ENCODE data around the gene PRL. TPM values are rescaled to one million over a fixed set of nuclear protein-coding genes. Genes with fewer than 3 reads are reported as not detected.
A peak's percentile ranks its signal among the peaks of the same experiment; 100 is the strongest.

The PRL gene
- under 1 TPM in 1 of 4 donors, not detected in 3; 0.10 TPM for polyA plus RNA-seq (ENCODE audit: insufficient read length in 4 of 4)

DNA sequence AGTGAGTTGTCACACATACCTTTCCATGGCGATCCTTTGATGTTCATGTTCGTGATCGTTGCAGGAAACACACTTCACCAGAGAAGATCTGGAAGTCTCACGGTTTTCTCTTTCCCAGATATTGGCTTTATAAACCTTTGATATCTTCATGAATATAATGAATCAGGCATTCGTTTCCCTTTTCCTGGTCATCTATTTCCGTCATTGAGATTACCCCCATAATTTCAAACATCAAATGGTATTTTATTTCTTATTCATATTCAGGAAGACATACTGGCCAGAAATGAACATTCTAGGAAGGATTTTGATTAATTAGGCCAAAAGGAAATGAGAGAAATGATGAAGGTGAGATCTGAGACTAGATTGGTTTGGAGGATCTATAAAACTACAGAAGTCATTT lies at the start of gene PRL:
Gene PRL, minus strand, starts transcription at position 101 of the 400 bp plus-strand sequence. Its CDS starts 54 bp downstream, at position 47.
- DNase-seq (ENCODE audit: low read depth in 4 of 4, low spot score in 3 of 4), result no peak

DNA sequence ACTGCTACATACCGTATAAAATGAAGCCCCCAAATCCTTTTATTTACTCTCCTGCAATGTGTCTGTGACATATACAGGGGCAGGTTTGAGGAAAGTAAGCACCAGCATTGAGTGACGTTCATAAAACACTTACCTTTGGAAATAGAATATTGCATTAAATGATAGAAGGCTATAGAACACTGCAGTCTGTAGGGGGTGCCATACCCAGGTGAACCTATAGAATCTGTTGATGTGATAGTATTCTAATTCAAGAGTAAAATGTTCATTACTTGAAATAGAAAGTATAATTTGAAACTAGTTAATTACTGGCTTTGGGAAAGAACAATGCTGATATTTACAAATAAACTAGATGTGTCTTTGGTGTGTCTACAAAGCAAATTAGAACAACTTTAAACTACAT lies 47.0 kb upstream of the PRL start:
- DNase-seq (ENCODE audit: low read depth in 4 of 4, low spot score in 3 of 4), result no peak

DNA sequence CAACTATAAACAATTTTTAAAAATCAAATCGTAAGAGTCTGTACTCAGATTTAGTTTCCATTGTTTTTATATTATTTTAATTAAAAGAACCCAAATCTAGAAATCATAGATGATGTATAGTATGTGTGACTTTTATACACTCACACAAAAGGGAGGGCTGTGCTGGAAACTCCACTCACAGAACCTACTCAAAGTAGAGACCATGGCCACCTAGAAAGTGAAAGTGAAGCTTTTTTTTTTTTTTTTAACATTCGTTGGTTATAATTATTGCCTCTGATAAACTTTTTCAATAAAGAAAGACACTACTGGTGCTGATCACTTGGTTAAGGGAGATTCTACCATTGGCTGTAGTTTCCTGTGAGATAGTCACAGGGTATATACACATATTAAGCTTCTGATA lies 37.9 kb upstream of the PRL start:
- DNase-seq (ENCODE audit: low read depth in 4 of 4, low spot score in 3 of 4), result no peak

DNA sequence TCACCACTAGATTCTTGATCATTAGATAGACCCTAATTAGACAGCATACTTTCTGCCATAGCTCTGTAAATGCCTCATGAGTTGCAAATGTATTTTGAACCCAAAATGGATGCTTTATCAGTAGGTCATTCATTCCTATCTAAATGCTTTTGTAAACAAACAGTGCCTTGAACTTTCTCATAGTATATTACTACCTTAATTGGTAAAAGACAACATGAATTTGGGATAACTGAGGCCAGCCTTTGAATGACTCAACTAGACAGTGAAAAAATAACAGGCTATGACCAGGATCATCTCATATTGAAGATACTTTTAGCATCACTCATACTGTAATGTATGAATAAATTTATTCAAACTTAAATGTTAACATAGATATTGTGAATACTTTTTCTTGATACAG lies 37.0 kb upstream of the PRL start:
- no peak for DNase-seq (ENCODE audit: low read depth in 4 of 4, low spot score in 3 of 4)

DNA sequence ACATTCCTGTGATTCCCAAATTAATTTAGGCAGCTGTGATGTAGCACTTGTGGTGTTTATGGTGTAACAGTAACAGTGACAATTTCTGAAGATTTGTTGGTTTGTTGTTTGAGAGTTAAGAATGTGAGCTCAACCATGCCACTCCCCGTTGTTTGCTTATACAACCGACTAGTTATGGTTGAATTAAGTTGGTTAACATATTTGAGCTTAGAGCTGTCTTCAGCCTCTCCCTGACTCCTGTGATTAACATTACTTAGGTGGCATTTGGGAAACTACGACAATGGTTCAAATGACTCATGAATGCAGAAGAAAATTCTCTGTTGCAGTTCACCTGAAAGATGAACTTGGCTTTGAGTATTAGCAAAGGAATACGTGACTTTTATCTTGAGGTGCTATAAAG lies 35.9 kb upstream of the PRL start:
- DNase-seq (ENCODE audit: low read depth in 4 of 4, low spot score in 3 of 4), result no peak

DNA sequence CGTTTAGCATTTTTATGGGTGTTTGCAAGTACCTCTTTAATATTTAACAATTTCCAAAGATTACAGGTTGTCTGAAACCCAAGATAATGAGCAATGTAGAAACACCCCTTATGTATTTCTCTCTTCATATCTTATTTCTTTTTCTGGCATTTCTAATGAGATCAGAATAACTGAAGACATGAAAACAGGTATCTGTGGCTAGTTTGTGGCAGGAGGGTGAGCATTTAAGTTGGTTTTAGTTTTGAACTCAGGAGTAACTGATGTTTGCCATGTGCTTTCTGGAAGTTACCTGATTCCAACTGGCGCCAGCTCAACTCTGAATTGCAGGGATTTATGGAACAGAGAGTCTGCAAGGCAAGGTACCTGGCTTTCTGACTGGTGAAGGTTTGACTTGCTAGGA lies 35.4 kb upstream of the PRL start:
- no peak for DNase-seq (ENCODE audit: low read depth in 4 of 4, low spot score in 3 of 4)

DNA sequence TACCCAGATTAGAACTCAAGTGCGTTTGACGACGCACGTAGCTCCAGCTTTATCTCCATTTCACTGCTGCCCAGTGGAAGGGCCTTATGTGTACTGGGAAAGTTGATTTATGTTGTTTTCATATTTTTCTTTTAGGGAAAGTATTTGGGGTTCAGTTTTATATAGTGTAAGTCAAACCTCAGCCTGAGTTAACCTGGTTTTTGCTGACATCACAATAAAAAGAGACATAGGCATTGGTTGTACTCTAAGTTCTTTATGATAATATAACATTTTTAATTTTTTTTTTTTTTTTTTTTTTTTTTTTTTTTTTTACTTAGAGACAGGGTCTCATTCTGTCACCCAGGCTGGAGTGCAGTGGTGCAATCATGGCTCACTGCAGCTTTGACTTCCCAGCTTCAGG lies 34.1 kb upstream of the PRL start:
- DNase-seq (ENCODE audit: low read depth in 4 of 4, low spot score in 3 of 4), result no peak

DNA sequence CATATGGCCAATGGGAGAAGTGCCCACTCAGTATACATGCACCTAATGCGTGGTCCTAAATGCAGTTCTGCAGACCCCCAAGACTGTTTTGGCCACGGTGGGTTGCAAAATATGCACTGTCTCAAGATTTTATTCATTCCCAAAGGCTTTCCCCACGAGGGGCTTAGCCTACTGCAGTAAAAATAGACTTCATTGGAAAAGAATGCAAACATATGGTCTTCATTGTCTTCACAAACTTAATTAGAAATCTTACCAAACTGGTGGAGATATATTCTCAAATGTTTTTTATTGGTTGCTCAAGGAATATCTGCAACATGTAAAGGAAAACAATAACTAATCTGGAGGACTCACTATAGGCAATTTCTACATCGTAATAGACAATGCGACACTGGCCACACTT lies 31.6 kb upstream of the PRL start:
- DNase-seq (ENCODE audit: low read depth in 4 of 4, low spot score in 3 of 4), result no peak

DNA sequence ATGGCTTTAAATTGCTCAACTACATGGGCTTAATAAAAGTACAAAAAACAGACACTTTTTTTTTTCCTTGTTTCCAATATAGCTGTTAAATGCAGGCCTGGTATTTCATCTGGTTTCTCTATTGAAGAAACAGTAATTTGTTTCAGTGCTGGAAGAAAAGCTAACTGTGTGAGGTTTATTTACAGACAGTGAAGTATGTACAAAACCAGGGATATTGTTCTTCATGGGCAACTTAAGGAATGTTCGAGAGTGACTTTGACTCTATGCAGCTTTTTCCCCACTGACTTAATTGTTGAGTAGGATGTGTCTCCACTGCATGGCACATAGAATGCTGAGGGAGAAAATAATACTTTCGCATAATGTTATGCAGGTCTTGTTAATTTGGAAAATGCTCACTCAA lies 31.0 kb upstream of the PRL start:
- DNase-seq (ENCODE audit: low read depth in 4 of 4, low spot score in 3 of 4), result no peak

DNA sequence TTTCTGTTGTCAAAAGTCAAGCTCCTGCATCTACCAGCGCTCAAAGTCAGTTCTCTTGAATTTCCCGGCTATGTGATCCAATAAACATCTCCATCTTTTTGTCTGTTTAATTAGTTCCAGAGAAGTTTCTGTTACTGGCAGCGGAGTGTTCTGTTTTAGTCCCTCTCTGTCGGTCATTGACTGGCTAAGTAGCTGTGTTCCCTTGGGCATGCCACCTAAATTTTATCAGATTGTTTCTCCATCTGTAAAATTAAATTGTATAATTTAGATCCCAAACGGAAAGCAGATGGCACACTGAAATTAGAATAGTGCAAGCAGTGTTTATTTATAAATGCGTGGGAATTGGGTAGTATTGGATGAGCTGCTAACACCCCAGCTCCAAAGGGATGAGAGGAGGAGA lies 29.7 kb upstream of the PRL start:
- DNase-seq (ENCODE audit: low read depth in 4 of 4, low spot score in 3 of 4), result no peak

DNA sequence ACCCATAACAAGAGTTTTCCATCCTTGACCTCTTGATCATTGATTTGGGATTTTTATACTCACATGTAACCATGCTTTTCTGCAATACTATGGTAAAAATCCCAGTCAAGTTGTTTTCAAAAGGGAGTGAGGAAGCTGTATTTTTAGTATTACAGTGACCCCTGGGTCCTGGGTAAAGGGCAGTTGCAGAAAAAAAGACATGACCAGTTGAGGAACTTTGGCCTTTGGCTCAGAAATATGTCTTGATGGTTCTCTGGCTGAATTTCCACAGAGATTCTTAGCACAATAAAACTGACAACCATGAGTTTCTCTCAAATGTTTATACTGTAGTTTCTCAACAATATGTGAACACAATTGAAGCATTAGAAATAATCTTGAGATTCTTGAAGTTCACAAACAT lies 28.6 kb upstream of the PRL start:
- no peak for DNase-seq (ENCODE audit: low read depth in 4 of 4, low spot score in 3 of 4)

DNA sequence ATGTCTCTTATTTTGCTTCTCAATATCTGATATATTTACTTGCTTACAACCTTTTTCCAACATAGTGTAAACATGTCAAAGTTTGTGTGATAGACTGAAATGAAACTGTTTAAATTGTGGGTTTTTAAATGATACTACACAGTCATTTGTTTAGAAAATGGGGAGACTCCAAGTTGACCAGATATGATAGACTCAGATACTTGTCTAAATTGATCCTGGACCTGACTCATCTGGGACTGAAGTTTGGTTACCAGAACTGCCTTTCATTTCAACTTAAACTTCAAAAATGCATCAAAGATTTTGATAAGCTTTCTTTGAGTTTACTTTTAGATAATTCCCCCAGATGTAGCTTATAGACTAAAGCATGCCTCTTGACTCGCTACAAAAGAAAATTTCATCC lies 27.0 kb upstream of the PRL start:
- DNase-seq (ENCODE audit: low read depth in 4 of 4, low spot score in 3 of 4), result no peak

DNA sequence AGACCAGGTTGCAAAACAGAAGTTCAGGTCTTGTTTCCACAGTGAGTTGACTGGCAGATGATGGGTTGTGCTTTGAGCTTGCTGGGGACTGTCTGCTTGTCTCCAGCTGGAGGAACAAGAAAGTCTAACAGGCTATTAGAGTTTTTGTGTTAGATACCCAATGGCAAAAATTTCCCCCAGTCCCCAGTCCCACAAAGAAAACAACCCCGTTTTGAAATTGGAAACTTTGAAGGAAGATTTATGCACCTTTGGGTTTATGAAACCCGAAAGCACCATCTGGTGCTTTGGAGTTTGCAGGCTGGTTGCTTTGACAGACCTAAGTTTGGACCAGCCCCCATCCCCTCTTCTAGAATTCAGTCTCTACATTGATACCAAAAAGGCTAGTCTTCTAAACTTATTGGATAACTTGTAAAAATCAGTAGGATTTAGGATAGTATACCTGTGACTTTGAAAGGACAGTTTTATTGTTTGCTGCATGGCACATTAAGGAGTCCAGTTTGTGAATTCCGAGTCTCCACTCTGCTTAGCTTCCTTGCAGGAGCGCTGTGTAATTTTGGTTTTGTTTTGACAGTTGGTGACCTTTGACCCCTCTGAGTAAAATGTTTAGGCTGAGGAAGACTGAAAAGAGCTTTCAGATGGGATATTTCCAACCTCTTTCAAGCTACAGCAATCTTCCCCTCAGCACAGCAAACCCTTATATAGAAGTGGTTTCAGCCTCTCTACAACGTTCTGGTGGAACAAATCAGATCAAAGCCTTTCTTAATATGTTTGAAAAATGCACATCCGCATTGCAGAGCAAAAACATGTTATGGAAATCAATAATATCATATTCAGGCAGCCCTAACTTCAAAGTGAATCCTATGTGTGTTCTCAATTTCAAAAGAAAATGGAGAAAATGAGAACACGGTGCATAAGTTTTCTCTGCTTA lies 25.5 kb upstream of the PRL start:
- DNase-seq (ENCODE audit: low read depth in 4 of 4, low spot score in 3 of 4), result peak in 3 of 4 donors; percentile 23 to 59 (median 38)

DNA sequence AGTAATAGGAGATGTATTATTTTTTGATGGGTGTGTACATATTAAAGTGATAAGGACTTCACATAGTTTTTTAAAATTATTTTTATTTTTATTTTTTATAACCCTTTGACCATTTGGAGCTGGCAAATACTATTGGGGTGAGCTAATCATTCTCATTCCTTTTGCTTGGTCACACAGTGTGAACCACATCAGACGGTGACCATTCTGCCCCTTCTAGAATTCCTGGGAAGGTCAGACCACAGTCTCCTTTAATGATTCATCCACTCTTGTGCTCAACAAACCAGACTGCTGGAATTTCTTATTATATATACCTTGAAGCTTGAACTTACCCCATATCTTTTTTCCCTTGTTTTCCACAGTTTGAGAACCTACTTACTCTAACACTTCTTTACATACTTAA lies 23.9 kb upstream of the PRL start:
- peak in 1 of 4 donors; percentile 51 for DNase-seq (ENCODE audit: low read depth in 4 of 4, low spot score in 3 of 4)

DNA sequence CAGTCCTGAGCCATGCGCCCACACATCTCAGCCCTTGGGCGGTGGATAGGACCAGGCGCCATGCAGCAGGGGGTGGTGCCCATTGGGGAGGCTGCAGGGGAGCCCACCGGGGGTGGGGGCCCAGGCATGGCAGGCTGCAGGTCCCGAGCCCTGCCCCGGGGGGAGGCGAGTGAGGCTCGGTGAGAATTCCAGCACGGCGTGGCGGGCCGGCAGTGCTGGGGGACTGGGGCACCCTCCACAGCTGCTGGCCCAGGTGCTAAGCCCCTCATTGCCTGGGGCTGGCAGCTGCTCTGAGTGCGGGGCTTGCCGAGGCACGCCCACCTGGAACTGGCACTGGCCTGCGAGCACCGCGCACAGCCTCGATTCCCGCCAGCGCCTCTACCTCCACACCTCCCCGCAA lies 21.6 kb upstream of the PRL start:
- DNase-seq (ENCODE audit: low read depth in 4 of 4, low spot score in 3 of 4), result no peak

DNA sequence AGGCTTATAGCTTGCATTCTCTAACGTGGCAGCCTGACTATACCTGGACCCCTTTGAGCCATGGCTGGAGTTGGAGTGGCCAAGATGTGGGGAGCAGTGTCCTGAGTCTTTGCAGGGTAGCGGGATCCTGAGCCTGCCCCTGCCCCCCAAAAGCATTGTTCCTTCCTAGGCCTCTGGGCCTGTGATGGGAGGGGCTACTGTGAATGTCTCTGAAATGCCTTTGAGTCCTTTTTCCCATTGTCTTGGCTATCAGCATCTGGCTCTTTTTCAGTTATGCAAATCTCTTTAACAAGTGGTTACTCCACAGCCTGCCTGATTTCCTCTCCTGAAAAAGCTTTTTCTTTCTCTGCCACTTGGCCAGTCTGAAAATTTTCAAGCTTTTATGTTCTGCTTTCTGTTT lies 17.0 kb upstream of the PRL start:
- DNase-seq (ENCODE audit: low read depth in 4 of 4, low spot score in 3 of 4), result no peak

DNA sequence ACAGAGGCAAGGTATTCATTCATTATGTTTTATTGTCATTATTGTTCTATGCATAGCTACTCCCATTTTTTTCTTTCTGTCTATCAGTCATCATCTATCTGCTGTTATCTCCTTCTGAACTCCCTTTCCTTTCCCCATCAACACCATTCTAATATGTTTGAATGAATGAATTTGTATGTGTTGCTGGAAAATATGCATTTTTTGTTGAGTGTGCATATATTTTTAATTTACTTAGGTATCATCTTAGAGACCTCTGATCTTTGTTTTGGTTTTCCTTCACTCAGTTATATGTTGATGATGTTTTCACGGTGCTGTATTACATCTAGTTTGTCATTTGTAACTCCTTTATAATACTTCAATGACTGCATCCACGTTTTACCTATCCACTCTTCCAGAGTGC lies 12.1 kb upstream of the PRL start:
- no peak for DNase-seq (ENCODE audit: low read depth in 4 of 4, low spot score in 3 of 4)

DNA sequence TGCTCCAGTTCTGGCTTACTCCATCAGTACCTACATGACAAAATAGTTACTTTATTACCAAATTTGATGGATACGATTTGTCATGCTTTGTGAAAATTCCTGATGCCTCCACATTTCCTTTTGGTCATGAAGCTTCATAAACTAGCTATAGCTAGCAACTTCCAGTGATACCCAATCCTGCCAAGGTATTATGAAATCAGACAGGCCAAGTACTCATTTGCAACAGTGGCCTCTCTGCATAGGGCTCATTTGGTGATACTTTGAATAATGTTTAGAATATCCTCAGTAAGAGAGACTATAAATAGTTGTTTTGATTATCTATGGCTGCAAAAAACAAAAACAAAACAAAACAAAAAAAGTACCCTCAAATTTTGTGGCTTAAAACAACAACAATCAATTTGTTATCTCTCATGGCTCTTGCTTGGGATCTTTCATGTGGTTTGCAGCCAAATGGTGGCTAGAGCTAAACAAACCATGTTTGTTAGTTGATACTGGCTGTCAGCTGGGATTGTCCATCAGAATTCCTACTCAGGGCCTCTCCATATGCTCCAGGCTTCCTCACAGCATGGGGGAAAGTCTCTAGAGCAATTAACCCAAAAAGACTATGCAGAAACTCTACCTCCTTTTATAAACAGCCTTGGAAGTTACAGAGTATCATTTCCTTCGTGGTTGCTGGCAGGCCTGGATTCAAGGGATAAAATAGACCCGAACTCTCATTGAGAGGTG lies 10.1 kb upstream of the PRL start:
- DNase-seq (ENCODE audit: low read depth in 4 of 4, low spot score in 3 of 4), result no peak

DNA sequence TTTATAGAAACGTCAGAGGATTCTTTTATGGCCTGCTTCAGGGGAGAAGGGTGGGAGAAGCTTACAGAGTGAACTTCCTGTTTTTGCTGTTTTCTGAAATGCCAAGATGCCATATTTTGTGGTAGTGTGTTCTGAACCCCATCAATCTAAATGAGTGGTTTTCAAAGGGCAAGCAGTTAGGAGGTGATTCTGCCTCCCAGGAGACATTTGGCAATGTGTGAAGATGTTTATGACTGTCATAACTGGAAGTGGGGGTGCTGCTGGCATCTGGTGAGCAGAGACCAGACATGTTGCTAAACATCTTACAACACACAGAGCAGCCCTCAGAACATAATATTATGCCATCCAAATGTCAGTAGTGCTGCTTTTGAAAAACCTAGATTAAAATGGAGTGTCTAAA lies 6.0 kb upstream of the PRL start:
- no peak for DNase-seq (ENCODE audit: low read depth in 4 of 4, low spot score in 3 of 4)

DNA sequence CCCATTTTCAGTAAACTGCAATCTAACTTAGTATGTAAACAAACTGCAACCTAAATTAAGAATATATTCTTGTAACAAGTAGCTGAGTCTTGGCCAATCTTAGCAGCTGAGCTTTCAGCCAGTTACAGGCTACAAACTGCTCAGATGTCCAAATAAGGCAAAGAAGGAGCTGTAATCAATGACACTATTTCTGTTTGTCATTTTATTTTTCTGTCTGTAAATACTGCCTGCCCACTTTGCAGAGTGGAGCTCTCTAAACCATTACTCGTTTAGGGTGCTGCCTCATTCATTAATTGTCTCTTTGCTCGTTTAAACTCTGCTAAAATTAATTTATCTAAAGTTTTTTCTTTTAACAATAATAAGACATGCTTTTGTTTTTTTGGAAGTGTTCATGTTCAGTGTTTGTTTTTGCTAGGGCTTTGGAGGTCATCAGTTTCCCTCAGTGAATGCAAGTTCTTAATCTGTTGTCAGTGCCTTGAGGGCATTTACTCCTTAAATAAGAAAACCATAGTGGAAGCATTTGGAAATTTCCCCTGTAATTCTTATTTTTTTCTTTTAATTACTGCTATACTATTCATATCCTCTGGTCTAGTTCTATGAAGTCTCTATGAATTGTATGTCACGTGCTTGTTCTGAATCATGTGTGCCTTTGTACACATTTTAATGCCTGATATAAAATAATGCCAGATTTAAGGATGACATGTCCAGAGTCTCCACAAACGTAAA lies 3.6 kb upstream of the PRL start:
- no peak for DNase-seq (ENCODE audit: low read depth in 4 of 4, low spot score in 3 of 4)

DNA sequence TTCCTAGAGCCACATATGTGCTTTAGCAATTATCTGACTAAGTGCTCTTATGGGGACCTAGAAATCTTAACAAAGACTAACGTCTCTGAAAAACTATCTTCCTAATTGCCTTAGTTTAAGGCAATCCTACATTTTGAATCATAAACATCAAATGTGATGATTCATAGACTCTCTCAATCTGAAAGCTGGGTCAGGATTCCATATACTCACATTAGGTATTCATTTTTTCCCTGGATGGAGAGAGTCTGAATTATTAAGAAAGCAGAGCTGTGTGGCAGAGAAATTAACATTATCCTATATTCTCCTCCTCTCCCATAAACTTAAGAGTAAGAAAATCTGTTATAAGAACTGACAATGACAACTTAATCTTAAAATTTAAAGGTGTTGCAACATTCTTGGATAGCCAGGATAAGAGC lies 1.6 kb upstream of the PRL start:
- no peak for DNase-seq (ENCODE audit: low read depth in 4 of 4, low spot score in 3 of 4)

Measured in right renal pelvis (tissue), 4 donors.